Retina (tissue), 1 donor: ENCODE data around the gene MNAT1.
"Not testable (repeated sequence)": the region's sequence is repeated elsewhere in the genome, so short reads cannot be mapped to it uniquely, and the experiment has no call there.

Experiments used
- DNase-seq: peaks from one replicate; pipeline ENCODE4 v3.0.0-alpha.2; 2016

MNAT1 gene

GRCh38 chr14:60738843-60739508 lies 4.4 kb downstream of the MNAT1 start:
- DNase-seq = no peak

- DNase-seq = no peak
Measured at GRCh38 chr14:60744566-60744965, 10.0 kb downstream of the MNAT1 start.

GRCh38 chr14:60753264-60754119 lies 18.9 kb downstream of the MNAT1 start:
- DNase-seq = no peak

- DNase-seq = no peak
Measured at GRCh38 chr14:60756847-60757246, 22.3 kb downstream of the MNAT1 start.

GRCh38 chr14:60757567-60758002 lies 23.0 kb downstream of the MNAT1 start:
- DNase-seq = no peak

- no peak for DNase-seq
Measured at GRCh38 chr14:60758885-60759284, 24.3 kb downstream of the MNAT1 start.

- no peak for DNase-seq
Measured at GRCh38 chr14:60760209-60760608, 25.6 kb downstream of the MNAT1 start.

- no peak for DNase-seq
Measured at GRCh38 chr14:60760644-60761364, 26.2 kb downstream of the MNAT1 start.

GRCh38 chr14:60768602-60769001 lies 34.0 kb downstream of the MNAT1 start:
- DNase-seq = no peak

GRCh38 chr14:60771117-60771516 lies 36.6 kb downstream of the MNAT1 start:
- DNase-seq = no peak

- no peak for DNase-seq
Measured at GRCh38 chr14:60773558-60773957, 39.0 kb downstream of the MNAT1 start.

- no peak for DNase-seq
Measured at GRCh38 chr14:60775296-60775695, 40.7 kb downstream of the MNAT1 start.

GRCh38 chr14:60777856-60778578 lies 43.5 kb downstream of the MNAT1 start:
- DNase-seq = no peak

GRCh38 chr14:60779745-60780514 lies 45.4 kb downstream of the MNAT1 start:
- not testable (repeated sequence) for DNase-seq

GRCh38 chr14:60780558-60780957 lies 46.0 kb downstream of the MNAT1 start:
- DNase-seq = not testable (repeated sequence)

GRCh38 chr14:60786905-60787304 lies 52.3 kb downstream of the MNAT1 start:
- no peak for DNase-seq

GRCh38 chr14:60789656-60790055 lies 55.1 kb downstream of the MNAT1 start:
- DNase-seq = no peak

GRCh38 chr14:60790850-60791249 lies 56.3 kb downstream of the MNAT1 start:
- no peak for DNase-seq

- DNase-seq = no peak
Measured at GRCh38 chr14:60796434-60796833, 61.9 kb downstream of the MNAT1 start.

- DNase-seq = no peak
Measured at GRCh38 chr14:60800409-60800808, 65.8 kb downstream of the MNAT1 start.

GRCh38 chr14:60803871-60804270 lies 69.3 kb downstream of the MNAT1 start:
- DNase-seq = no peak

- DNase-seq = no peak
Measured at GRCh38 chr14:60805841-60806430, 71.4 kb downstream of the MNAT1 start.
